DMS 273 (cell line): ENCODE data around the gene KLHDC7B.

Source experiments
- DNase-seq: peaks from one replicate; lab custom pipeline; 2025; ENCODE audit not compliant: unreplicated experiment; lab: John Stamatoyannopoulos, UW

Gene KLHDC7B

DNA sequence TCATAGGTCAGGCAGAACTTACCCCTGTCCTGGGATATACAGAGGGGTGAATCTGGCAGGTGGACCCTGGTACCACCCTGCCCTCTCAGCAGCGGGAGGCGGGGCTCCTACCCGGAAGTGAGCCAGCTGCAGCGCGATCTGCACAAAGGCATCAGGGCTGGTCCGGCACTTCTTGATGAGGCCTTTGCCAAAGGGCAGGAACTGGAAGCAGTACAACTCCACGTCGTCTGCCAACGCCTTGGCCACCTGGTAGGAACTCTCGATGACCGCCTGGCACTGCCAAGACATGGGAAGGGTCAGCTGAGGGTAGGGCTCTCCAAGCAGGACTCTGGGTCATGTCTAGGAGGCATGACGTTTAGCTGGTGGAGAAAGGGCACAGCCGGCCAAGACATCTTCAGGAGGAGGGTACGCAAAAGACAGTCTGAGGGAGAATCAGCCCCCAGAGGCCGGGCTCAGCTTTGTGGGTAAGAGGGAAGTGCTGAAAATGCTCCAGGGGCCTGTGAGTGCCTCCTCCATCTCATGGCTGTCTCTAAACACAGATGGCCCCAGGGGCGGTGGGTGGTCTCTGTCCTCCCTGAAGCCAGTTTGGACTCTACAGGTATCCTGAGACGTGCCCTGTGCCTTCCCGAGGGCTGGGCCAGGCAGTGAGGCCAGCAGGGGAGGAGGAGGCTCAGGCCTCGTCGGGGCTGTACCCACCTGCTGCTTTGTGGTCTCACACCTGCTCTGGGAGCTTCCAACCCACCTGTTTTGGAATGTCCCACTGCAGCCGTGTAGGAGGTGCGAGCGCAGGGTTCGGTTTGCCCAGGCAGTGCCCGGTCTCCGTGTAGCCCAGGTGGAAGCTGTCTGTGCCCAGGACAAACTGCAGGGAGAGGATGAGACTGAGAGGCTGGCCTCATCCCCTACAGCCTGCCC lies 25.8 kb downstream of the KLHDC7B start:
- DNase-seq, result no peak

DNA sequence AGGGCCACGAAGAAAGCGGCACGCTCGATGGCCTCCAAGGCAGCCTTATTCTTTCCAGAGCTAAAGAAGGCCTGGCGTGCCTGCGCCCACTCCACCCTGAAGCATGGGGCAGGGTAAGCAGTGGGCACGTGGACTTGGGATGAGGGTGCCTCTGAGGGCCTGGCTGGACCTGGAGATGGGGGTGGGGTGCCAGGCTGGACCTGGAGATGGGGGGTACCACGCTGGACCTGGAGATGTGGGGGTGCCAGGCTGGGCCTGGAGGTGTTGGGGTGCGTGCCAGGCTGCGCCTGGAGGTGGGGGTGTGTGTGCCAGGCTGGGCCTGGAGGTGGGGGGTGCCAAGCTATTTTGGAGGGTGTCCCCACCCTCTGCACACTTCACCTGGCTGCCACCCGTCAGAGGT lies 27.3 kb downstream of the KLHDC7B start:
- DNase-seq, result no peak

DNA sequence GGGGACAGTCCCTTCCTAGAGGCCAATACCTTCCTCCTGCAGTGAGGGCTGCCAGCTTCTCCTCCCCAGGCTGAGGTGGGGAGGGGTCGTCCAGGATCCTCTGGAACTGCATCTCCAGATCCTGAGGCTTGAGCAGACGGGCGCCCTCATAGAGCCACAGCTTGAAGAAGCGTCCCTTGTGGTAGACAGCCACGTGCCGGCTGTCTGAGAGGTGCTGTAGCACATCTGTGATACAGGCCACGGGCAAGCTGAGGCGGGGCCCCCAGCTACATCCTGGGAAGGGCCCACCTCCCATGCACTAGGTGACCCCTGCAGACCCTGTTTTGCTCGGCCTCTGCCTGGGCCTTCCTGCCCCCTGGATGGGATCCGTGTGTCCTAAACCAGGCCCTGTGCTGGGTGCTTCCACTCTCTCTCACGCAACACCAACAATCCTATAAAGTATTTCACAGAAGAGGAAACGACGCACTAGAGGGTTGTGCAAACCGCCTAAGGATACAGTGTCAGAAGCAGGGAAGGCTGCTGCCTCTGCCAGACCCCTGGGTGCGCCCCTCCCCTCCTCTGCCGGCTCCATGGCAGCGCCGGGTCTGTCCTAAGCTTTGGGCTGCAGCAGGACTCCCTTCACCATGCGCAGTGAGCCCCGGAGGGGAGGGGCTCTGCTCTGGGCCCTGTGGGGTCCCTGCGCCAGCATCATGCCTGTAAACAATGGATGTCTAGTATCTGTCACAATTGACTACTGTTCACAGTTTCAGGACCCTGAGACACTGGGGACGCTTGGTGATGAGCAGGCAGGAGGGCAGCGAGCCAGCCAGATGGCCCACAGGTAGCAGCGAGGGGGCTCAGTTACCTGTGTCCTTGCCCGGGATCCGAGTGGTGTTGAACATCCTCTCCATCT lies 28.0 kb downstream of the KLHDC7B start:
- DNase-seq, result no peak

DNA sequence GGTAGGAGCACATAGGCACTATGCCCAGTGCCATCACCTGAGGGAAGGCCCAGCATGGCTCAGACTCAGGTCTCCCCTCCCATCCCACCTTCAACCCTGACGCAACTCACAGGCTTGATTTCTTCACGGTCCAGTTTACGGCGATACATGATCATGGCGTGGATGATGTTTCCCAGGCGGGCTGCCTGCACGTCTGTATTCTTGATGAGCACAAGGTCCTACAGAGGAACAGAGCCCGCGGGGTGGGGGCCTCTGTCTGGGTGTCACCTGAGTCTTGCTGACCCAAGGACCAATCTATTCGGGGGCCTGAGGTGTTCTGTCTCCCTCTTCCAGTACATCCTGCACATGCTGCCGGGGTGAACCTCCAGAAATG lies 28.7 kb downstream of the KLHDC7B start:
- no peak for DNase-seq

DNA sequence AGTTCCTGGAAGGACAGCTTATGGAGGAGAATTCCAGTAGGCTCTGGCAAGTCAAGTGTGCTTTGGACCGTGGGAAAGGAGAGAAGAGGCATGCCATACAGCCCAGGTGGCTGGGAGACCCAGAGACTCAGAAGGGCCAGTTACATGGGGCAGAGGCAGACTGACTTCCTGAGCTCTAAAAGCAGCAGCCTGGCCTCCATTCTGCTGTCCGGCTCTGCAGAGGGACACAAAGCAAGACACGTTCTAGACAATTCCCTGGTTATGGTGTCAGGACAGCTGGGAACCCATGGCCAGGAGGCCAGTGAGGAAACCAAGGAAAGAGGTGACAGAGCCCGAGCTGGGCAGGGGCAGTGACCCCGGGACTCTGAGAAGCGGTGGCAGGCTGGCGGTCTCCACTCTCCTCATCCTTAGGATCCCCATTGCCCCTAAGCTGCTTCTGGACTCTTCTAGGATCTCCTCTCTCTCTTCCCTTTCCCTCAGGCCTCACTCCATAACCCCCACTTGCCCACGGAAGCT lies 29.8 kb downstream of the KLHDC7B start:
- no peak for DNase-seq

DNA sequence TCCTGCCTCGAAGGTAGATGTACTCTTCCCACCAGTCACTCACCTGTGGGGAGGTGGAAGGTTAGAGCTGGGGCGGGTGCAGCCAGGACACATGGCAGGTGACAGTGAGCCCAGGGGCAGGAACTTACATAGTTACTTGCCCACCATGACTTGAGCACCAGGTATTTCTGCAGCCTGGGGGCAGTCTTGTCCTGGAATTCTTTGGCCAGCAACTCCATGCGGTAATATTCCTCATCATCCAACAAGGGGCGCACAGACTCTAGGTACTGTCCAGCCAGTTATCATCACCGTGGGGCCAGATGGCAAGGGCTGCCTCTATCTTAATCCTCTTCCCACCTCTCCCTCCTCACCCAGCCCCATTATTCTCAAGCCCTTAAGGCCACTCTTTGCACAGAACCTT lies 30.4 kb downstream of the KLHDC7B start:
- DNase-seq, result peak; percentile 81

DNA sequence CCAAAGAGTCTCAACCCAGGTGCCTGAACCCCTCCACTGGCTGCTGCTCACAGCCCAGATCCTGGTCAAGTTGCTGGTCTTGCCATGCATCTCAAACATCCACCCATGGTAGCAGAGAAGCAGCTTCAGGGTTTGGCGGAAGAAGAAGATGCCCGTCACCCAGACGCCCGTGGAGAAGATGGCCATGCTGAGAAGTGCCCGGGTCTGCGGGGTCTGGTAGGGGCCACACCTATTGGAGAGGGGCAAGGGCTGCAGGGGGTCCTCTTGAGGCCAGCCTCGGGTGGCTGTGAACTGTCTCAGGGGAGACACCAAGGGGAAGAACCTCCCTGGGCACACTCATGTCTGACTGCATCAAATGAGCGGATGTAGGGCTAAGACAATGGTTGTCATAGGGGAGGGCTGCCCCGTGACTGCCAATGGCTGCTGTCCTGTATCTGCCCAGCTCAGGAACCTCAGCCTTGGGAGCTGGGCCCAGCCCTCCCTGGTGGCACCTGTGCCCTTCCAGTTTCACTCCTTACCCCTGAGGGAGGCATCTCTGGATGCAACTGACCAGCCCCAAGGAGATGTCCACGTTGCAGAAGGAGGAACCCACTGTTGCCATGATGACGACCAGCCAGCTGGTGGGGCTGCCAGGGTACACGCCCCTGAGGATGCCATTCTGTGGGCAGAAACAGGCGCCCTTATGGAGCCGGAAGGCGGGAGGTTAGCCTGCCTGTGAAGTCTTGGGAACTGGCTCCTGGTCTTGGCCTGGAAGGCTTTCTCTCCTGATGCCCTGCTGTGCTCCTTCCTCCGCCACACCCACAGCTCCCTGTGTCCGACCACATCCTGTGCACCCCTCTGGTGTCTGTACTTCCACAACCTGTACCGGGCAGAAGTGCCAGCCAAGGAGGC lies 31.4 kb downstream of the KLHDC7B start:
- no peak for DNase-seq

DNA sequence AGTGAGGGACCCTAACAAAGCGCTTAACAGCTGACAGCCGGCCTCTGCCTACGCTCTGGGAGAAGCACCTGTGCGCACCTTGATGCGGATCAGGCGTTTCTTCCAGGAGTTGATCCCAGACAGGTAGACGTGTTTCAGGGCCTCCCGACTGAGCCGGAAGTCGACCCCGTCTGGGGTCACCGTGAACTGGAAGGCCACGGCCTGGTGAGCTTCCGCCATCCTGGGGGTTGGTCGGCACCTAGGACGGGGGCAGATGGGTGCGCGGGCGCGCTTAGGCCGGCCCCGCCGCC lies 31.9 kb downstream of the KLHDC7B start:
- DNase-seq, result no peak

DNA sequence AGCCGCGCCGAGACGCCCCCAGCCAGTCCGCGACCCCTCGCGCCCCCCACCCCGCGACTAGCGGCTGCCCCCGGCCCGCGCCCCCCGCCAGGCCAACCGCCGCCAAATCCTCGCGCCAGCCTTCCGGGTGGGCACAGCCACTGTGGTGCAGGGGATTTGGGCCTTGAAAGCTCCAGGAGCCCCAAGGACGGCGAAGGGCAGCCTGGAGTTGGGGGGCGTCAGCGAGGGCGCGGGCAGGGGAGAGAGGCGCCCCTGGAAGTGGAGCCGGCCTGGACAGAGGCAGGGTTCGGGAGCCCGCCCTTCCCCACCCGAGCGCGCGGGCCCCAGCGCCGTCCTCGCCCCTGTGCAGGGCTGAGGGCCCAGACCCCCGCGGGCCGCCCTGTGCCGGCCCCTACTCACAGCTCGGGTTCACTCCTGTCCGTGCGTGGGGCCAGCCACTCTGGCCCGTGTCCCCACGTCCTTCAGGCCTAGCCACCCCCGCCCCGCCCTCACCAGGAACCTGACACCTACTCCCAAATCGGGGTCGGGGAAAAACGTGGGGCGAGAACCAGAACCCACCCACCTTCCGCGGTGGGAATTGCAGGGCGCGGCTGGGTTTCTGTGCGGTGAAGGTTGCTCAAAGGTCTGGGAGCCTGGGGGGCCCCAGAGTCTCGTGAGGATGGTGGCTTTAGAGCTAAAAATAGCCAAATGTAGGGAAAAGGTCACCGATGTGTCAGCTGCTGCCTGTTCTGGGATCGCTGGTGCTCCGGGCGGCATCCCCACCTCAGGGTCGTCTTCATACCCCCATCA lies 32.5 kb downstream of the KLHDC7B start, which contains the start of gene CPT1B:
Gene CPT1B (minus strand): TSS at position 441 of the 789 bp plus-strand sequence. CDS start 512 bp downstream, outside the sequence.
- DNase-seq, result no peak

DNA sequence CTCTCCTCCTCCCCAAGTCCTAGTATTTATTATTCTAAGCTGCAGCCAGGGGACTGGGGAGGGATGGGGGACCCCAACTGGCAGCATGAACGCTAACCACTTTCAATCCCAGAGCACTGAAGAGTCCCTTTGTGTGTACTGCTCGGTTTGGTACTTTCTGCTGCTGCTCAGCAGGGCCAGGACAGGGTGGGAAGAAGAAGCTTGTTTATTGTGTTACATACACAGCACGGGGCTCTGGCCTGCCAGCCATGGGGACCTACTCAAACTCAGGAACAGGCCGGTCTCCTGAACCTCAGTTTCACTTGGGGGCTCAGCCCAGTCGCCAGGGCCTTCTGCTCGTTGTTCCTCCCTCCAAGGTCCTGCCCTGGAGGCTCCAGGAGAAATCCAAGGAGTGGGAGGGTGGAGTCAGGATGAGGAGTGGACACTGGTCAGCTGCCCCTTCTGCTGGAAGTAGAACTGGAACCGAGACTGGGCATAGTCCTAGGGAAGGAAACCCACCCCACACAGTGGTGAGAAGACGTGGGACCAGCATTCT lies 33.1 kb downstream of the KLHDC7B start:
- no peak for DNase-seq

DNA sequence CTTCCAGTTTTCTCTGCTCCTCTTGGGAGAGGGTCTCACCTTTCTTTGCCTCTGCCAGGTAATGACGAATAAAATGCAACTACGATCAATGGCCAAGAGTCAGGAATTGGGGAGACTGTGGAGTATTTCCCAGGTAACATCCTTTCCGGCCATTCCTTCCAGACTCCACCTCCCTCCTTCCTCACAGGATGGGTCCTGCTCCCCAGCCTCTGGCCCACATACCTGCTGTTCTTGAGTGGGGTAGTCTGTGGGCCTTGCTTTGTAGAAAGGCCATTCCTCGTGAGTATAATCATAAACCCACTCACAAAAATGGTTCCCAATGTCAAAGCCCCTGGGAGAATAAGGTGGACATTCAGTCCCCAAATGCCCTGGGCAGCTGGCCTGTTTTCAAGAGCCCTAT lies 34.1 kb downstream of the KLHDC7B start:
- DNase-seq, result no peak

DNA sequence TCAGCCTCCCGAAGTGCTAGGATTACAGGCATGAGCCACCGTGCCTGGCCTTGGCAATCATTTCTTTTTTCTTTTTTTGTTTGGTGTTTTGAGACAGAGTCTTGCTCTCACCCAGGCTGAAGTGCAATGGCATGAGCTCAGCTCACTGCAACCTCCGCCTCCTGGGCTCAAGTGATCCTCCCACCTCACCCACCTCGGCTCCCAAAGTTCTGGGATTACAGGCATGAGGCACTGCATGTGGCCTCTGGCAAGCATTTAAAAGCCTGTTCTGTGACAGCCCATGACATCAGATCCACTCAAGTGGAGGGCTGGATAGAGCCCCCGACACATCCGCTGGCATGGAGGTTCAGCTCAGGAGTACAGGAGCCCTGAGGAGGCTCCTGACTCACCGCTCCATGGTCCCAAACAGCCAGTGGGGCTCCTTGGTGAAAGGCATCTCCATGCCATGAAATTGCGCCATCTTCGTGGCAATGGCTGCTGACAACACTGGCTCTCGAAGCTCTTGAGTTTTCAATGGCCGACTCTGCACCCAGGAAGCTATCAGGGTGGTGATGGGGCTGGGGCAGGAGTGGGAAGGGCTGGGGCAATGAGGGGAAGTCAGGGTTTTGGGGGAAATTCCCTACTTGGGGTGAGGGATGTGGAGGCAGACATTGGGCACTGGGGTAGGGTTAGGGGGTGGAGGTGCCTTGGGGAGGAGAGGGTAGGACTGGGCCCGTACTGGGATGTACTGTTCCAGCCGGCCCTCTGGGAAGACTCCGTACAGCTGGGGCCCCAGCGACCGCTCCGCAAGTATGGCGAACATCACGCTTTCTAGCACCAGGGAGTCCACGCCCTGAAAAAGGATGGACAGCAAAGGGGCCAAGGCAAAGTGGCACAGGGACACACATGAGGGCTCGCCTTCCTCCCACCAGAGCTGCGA lies 35.6 kb downstream of the KLHDC7B start:
- DNase-seq, result no peak

DNA sequence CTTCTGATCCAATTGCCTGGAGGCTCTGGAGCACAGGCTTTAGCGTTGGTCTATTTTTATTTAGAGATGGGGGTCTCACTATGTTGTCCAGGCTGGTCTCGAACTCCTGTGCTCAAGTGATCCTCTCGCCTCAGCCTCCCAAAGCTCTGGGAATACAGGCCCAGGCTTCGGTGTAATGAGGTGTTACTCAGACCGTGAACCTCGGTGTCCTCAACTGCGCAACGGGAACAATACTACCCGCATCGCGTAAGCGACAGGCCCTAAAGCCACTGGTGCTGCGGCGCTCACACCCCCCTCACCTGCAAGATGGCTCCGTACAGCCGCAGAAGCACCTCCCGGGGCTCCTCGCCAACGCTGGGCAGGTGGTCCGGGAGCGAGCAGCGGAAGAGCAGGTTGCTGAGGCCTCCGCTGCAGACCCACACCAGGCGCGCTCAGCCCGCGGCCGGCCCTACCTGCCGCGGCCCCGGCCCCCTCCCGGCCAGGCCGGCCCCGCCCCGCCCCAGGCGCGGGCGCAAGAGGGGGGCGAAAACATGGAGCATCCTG lies 36.3 kb downstream of the KLHDC7B start:
- peak; percentile 66 for DNase-seq

DNA sequence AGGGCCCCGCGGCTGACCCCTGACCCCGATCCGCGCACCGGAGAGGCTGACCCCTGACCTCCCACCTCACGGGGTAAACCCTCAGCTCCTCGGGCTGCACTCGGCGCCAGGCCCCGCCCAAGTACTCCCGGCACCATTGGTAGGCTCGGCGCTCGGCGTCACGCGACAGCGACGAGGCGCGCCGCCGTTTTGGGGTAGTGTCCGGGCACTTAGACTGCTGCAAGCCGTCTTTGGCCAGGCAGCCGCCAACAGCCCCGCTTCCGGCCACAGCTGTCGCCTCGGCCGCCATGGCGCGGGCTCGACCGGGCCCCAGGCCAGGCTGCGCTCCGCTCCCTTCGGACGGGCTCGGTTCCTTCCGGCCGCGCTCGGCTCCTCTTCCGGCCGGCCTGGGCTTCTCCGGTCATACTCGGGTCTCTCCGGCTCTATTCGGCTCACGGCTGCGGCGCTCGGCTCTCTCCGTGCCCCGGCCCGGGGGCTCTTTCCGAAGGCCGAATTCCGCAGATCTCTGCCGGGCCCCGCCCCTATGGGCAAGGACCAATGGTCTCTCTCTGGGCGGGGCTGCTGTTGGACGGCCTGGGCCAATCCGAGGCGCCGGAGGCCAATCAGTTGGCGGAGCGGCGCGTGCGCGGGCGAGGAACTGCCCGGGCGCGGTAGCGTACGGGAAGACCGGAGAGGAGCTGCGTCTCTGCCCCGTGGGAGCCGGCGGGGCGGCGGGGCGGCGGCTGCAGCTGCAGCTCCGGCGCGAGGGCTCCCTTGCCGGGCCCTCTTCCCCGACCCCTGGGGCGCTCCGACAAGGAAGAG lies 37.0 kb downstream of the KLHDC7B start, which contains the start of gene CHKB:
Gene CHKB (minus strand): TSS at position 357 of the 801 bp plus-strand sequence. CDS start 68 bp downstream, at position 289.
- DNase-seq, result peak; percentile 98

DNA sequence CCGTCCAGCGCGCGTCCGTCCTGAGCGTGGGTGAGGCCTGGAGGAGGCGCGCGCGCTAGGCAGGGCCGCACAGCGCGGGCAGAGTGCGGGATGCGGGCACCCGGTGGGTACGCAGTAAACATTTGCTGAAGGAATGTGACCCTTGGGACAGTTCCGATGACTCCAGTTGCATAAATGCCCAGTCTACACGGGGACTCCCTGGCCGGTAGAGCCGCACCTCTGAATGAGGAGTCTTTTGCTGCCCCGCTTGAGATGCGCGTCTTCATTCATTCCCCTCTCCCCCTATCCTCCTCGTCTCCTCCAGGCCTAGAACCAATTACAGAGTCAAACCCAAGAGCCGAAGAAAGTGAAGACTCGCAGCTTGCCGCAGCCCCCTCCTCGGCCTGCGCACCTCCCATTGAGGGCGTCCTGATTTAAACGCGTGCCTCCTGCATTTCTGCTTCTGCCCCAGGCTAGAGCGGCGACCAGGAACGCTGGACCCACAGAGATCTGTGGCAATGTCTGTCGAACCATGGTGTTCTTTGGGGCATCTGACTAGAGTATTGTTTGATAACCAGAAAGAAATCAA lies 37.7 kb downstream of the KLHDC7B start:
- DNase-seq, result no peak

DNA sequence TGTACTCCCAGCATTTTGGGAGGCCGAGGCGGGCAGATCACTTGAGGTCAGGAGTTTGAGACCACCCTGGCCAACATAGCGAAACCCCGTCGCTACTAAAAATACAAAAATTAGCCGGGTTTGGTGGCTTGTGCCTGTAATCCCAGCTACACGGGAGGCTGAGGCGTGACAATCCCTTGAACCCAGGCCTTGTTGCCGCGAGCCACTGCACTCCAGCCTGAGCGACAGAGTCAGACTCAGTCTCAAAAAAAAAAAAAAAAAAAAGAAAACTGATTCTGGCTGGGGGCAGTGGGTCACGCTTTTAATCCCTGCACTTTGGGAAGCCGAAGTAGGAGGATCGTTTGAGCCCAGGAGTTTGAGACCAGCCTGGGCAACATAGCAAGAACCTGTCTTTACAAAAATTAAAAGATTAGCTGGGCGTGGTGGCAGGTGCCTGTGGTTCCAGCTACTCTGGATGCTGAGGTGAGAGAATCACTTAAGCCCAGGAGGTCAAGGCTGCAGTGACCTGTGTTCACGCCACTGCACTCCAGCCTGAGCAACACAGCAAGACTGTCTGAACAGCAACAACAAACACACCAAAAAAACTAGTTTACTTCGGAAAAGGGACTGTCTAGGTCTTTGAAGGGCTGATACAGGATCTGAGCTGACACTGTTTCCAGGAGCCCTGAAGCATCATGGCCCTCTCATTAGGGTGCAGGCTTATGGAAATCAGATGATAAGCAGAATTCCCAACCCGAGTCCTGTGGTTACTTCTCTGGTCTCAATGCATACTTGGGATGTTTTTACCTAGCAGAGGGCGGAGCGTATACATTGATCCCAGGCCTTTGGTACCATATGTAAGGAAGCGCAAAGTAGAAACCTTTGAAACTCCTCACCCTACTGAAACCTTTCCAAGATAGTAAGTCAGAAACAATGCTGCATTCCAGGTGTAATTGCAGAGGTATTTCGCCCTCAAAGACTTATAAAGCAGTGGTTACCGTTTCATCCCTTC lies 38.7 kb downstream of the KLHDC7B start:
- no peak for DNase-seq
